H1 (cell line): ENCODE measurements around the gene MYO7B.

Source experiments
- ASH2L ChIP-seq: fragments of 200-600, 300-600 bp; sonication (generic); IDR thresholded peaks from one replicate; pipeline ENCODE4 v1.7.1; 2017; ENCODE audit warnings: low read length
- CTCF ChIP-seq, 3 experiments: IDR thresholded peaks; 1 replicate in 2 of 3; 2 replicates in 1 of 3; pipeline versions ENCODE4 v1.5.1 to v1.6.1; 2011; ENCODE audit warnings: low read length in 3 of 3, mild to moderate bottlenecking in 3 of 3, inconsistent platforms in 2 of 3, low read depth in 1 of 3, moderate library complexity in 1 of 3; ENCODE audit not compliant: insufficient read depth in 1 of 3; ENCODE audit errors: control extremely low read depth in 1 of 3
- EP300 ChIP-seq, 2 experiments: IDR thresholded peaks; 1 replicate in 1 of 2; 2 replicates in 1 of 2; pipeline ENCODE4 v1.6.1; 2011 to 2012; ENCODE audit warnings: low read depth in 2 of 2, low read length in 2 of 2, mild to moderate bottlenecking in 2 of 2, borderline replicate concordance in 1 of 2, inconsistent platforms in 1 of 2, moderate library complexity in 1 of 2
- GTF2F1 ChIP-seq: IDR thresholded peaks from 2 replicates; pipeline ENCODE4 v1.6.1; 2012; ENCODE audit warnings: low read depth, low read length, improper control_type of control experiment, borderline replicate concordance
- JUND ChIP-seq: IDR thresholded peaks from 2 replicates; pipeline ENCODE4 v1.6.1; 2011; ENCODE audit warnings: mild to moderate bottlenecking, improper control_type of control experiment, low read length
- POLR2AphosphoS5 ChIP-seq: IDR thresholded peaks from 2 replicates; pipeline ENCODE4 v1.6.1; 2011; ENCODE audit warnings: low read depth, low read length

- TF ChIP-seq POLR2AphosphoS5 = no peak
- no peak for TF ChIP-seq CTCF (IDR thresholded peaks at IDR 0.05; ENCODE audit: control extremely low read depth in 1 of 3, insufficient read depth in 1 of 3, low read depth in 1 of 3, low read length in 3 of 3)
- TF ChIP-seq ASH2L = no peak
- TF ChIP-seq JUND = no peak
- TF ChIP-seq GTF2F1 = no peak
- no peak for TF ChIP-seq EP300 (IDR thresholded peaks at IDR 0.05; ENCODE audit: borderline replicate concordance in 1 of 2, low read depth in 2 of 2, low read length in 2 of 2)
Observed at GRCh38 chr2:127638361-127639110, 103.1 kb downstream of the MYO7B start.
